ENCODE measurements around the gene VAPA.
"Not testable (repeated sequence)": the region's sequence is repeated elsewhere in the genome, so short reads cannot be mapped to it uniquely, and the experiment has no call there.

Gene VAPA

GRCh38 chr18:9910661-9911060 lies 3.2 kb upstream of the VAPA start:
- no peak for DNase-seq (ENCODE audit: insufficient read length, low spot score)
- no peak for TF ChIP-seq CTCF (IDR thresholded peaks at IDR 0.05; ENCODE audit: insufficient read depth, missing control alignments)
- no peak for FAIRE-seq

DNA sequence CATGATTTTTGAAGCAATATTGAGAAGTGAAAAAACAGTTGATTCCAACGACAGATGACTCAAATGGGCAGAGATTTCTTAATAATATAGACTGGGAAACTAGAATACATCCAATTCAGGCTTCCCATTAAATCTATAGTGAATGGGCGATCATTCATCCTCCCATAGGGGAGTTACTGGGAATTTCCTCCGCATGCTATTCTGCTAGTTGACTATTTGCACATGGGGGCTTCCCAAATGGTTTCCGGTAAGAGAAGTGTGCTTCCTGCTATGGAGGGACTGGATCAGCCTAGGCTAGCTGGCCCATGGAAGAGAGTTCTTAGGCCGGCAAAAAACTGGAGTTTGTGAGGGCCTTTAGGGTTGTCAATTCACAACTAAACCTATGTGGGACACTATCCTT lies 2.6 kb upstream of the VAPA start:
- no peak for TF ChIP-seq CTCF (IDR thresholded peaks at IDR 0.05; ENCODE audit: insufficient read depth, missing control alignments)
- no peak for FAIRE-seq
- DNase-seq (ENCODE audit: insufficient read length, low spot score), result no peak

- not testable (repeated sequence) for DNase-seq (ENCODE audit: insufficient read length, low spot score)
Measured at GRCh38 chr18:9912285-9912684, 1.5 kb upstream of the VAPA start.

DNA sequence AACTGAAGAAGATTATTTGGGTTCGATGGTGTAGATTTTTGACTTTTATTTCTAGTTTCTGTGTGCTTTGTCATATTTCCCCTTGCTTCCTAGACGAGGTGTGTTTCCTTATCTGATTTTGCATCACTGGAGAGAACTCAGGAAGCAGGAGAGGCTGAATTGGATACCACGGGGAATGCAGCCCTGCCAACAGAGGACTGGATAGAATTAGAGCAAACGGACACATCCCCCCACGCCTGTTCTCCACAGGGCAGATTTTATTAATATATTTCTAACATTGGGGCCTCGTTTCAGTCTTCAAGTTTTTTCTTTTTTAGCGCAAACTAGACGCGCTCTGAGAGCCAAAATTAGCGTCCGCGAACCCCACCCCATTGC lies 678 bp upstream of the VAPA start:
- no peak for TF ChIP-seq CTCF (IDR thresholded peaks at IDR 0.05; ENCODE audit: insufficient read depth, missing control alignments)
- FAIRE-seq (no peak), DNase-seq (ENCODE audit: insufficient read length, low spot score) (no peak)

More at GRCh38 chr18:9912285-9912684, 1.5 kb upstream of the VAPA start:
- FAIRE-seq, result not testable (repeated sequence)

GRCh38 chr18:9914334-9914583 lies 443 bp downstream of the VAPA start:
- DNase-seq (ENCODE audit: insufficient read length, low spot score), result peak; percentile 18
- no peak for TF ChIP-seq CTCF (IDR thresholded peaks at IDR 0.05; ENCODE audit: insufficient read depth, missing control alignments)
- no peak for FAIRE-seq

DNA sequence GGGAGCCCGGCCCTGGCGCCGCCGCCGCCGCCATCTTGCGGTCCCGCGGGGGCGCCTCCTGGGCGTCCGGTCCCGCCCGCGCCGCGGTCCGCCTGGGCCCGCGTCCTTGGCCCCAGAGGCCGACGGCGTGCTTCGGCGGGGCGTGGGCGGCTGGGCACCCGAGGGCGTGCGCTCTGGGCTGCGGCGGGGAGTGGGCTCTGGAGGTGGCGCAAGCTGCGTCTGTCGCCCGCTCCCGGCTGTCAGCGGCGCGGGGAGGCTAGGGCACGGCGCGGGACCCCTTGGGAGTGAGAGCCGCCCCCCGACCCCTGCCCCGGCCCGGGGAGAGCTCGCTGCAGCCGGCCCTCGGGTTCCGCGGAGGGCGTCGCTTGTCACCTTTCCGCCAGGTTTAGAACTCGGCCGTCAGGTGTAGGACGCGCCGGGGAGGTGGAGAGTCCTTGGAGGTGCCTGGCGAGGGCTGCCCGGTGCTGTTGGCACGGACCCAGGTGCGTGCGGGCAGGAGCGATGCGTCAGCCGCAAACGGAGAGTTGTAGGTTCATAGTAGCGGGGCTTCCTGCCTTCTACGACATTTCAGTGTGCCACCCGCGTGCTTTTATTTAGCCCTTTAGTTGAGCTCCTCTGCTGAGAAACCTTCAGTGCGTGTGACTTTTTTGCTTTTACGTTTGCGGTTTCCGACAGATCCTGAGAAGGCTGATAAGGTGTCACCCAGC lies 921 bp downstream of the VAPA start:
- DNase-seq (ENCODE audit: insufficient read length, low spot score) (no peak), FAIRE-seq (no peak)
- no peak for TF ChIP-seq CTCF (IDR thresholded peaks at IDR 0.05; ENCODE audit: insufficient read depth, missing control alignments)

DNA sequence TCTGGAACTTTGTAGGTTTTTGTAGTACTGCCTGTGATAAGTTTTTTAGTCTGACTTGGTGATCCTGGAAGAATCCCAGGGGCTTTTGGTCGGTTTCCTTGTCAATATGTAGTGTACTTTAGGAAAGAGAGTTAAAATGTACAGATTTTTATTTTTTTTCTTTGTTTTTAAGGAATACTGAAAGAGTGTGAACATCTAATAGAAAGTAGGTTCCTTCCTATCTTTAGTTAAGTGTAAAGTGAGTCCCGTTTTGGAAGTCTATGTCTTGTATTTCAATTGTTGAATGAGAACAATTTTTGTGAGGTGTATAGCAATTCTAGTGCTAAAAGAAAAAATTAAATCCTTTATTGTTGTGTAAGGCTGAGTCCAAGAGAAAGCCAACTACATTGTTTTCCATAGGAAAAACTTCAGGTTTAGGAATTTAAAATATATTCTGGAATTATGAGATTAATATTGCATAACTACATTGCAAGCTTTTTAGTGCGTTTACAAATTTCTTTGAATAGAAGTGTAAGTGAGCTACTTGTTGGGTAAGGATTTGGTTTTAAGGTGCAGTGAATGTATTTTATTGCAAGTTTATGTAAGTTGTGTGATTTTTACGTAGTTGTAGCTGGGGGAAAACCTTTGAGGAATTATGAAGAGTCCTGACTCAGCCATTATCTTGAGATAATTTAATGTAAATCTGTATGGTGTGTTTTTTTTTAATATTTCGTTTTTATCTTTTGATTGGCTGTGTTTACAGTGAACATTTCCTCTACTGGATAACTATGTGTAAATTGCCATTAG lies 1.7 kb downstream of the VAPA start:
- TF ChIP-seq CTCF (IDR thresholded peaks at IDR 0.05; ENCODE audit: insufficient read depth, missing control alignments), result no peak
- no peak for FAIRE-seq

More for the DNA sequence above, 1.7 kb downstream of the VAPA start:
- no peak for DNase-seq (ENCODE audit: insufficient read length, low spot score)
